IMR-90 (cell line): ENCODE data around the gene KCNH4. TPM values are rescaled to one million over a fixed set of nuclear protein-coding genes. Genes with fewer than 3 reads are reported as not detected.

Source experiments
- ATAC-seq: fragments of 200-7000 bp; cut with Tn5 transposase; 2 replicates; pipeline ENCODE4 v1.9.1; 2020; ENCODE audit warnings: low read depth, mild to moderate bottlenecking, moderate library complexity
- BruUV-seq: library from RNA; stranded (reverse); fragments of 400-500 nt; replicated peaks from 2 replicates; lab custom pipeline; 2021; lab: Mats Ljungman, UMichigan
- CTCF ChIA-PET: fragments of 300-600 bp; formaldehyde crosslinking; extraction: SDS; loops from one replicate; lab custom pipeline; 2021; ENCODE audit warnings: antibody characterized with exemption; lab: Yijun Ruan, JAX
- POLR2A ChIA-PET: fragments of 300-600 bp; sonication (Branson Sonifier 250); formaldehyde crosslinking; loops from one replicate; lab custom pipeline; 2022; ENCODE audit warnings: antibody characterized with exemption; ENCODE audit not compliant: unreplicated experiment; lab: Charles Lee
- DNase-seq: peaks from one replicate; pipeline ENCODE4 v3.0.0; 2013
- H2AFZ ChIP-seq: replicated peaks from 2 replicates; pipeline ENCODE3; 2013; ENCODE audit warnings: low read length, mild to moderate bottlenecking; ENCODE audit not compliant: poor library complexity
- H2AK5ac ChIP-seq: 2 replicates; pipeline ENCODE4 v1.6.1; 2013; ENCODE audit warnings: low read depth, low read length, inconsistent platforms
- H2AK9ac ChIP-seq: replicated peaks from 2 replicates; pipeline ENCODE3; 2013; ENCODE audit warnings: mild to moderate bottlenecking, low read depth, low read length, moderate library complexity; ENCODE audit not compliant: poor library complexity
- H2BK120ac ChIP-seq: 2 replicates; pipeline ENCODE4 v1.6.1; 2013; ENCODE audit warnings: low read depth, low read length, inconsistent platforms
- H2BK15ac ChIP-seq: 3 replicates; pipeline ENCODE4 v1.6.1; 2013; ENCODE audit warnings: low read depth, low read length, inconsistent platforms
- H2BK20ac ChIP-seq: 2 replicates; pipeline ENCODE4 v1.6.1; 2013; ENCODE audit warnings: low read depth, mild to moderate bottlenecking, inconsistent platforms, low read length, moderate library complexity
- H2BK5ac ChIP-seq: 2 replicates; pipeline ENCODE4 v1.6.1; 2013; ENCODE audit warnings: mild to moderate bottlenecking, low read depth, low read length, inconsistent platforms; ENCODE audit not compliant: poor library complexity, severe bottlenecking
- H3K14ac ChIP-seq: replicated peaks from 2 replicates; pipeline ENCODE4 v1.6.1; 2013; ENCODE audit warnings: low read depth, low read length, inconsistent platforms
- H3K18ac ChIP-seq: 2 replicates; pipeline ENCODE4 v1.6.1; 2013; ENCODE audit warnings: low read depth, low read length, control low read depth
- H3K23ac ChIP-seq: 2 replicates; pipeline ENCODE4 v1.6.1; 2013; ENCODE audit warnings: low read depth, low read length, inconsistent platforms
- H3K27ac ChIP-seq: 2 replicates; pipeline ENCODE4 v1.5.1; 2013; ENCODE audit warnings: mild to moderate bottlenecking, control low read depth, low read length; ENCODE audit not compliant: insufficient read depth
- H3K27me3 ChIP-seq: 2 replicates; pipeline ENCODE4 v1.6.1; 2013; ENCODE audit warnings: low read length; ENCODE audit not compliant: control insufficient read depth, insufficient read depth
- H3K36me3 ChIP-seq: 2 replicates; pipeline ENCODE4 v1.6.1; 2013; ENCODE audit warnings: low read length, mixed read lengths; ENCODE audit not compliant: control insufficient read depth, insufficient read depth
- H3K4ac ChIP-seq: 2 replicates; pipeline ENCODE4 v1.6.1; 2013; ENCODE audit warnings: low read depth, low read length, inconsistent platforms
- H3K4me1 ChIP-seq: 2 replicates; pipeline ENCODE4 v1.6.1; 2013; ENCODE audit warnings: low read length, mixed read lengths; ENCODE audit not compliant: control insufficient read depth, insufficient read depth
- H3K4me2 ChIP-seq: 2 replicates; pipeline ENCODE4 v1.6.1; 2013; ENCODE audit warnings: low read depth, mild to moderate bottlenecking, control low read depth, low read length, moderate library complexity
- H3K4me3 ChIP-seq: 2 replicates; pipeline ENCODE4 v1.5.1; 2013; ENCODE audit warnings: low read depth, mild to moderate bottlenecking, control low read depth, low read length, moderate library complexity; ENCODE audit not compliant: insufficient read depth
- H3K56ac ChIP-seq: 2 replicates; pipeline ENCODE4 v1.6.1; 2013; ENCODE audit warnings: low read length, inconsistent platforms; ENCODE audit not compliant: insufficient read depth; ENCODE audit errors: extremely low read depth
- H3K79me1 ChIP-seq, 2 experiments: 2 replicates each; pipeline ENCODE4 v1.6.1; 2013; ENCODE audit warnings: low read length in 2 of 2, inconsistent platforms in 1 of 2, low read depth in 1 of 2
- H3K9ac ChIP-seq: 2 replicates; pipeline ENCODE4 v1.6.1; 2013; ENCODE audit warnings: low read depth, low read length, control low read depth
- H3K9me1 ChIP-seq: 2 replicates; pipeline ENCODE4 v1.6.1; 2013; ENCODE audit warnings: low read length, inconsistent platforms; ENCODE audit not compliant: insufficient read depth
- H3K9me3 ChIP-seq: 2 replicates; pipeline ENCODE4 v1.6.1; 2013; ENCODE audit warnings: low read length; ENCODE audit not compliant: control insufficient read depth, insufficient read depth
- H4K20me1 ChIP-seq: 2 replicates; pipeline ENCODE4 v1.6.1; 2013; ENCODE audit warnings: low read length, inconsistent platforms; ENCODE audit not compliant: insufficient read depth
- H4K5ac ChIP-seq: 2 replicates; pipeline ENCODE4 v1.6.1; 2013; ENCODE audit warnings: mild to moderate bottlenecking, low read depth, low read length, control low read depth
- H4K8ac ChIP-seq, 2 experiments: 2 replicates each; pipeline ENCODE4 v1.6.1; 2013; ENCODE audit warnings: low read depth in 2 of 2, low read length in 2 of 2, control low read depth in 1 of 2, inconsistent platforms in 1 of 2
- H4K91ac ChIP-seq: 2 replicates; pipeline ENCODE4 v1.6.1; 2013; ENCODE audit warnings: low read depth, low read length, inconsistent platforms; ENCODE audit not compliant: insufficient read depth
- BHLHE40 ChIP-seq: fragments of 150-350 bp; IDR thresholded peaks from 2 replicates; pipeline ENCODE4 v1.6.1; 2016; ENCODE audit warnings: mild to moderate bottlenecking, low read depth, low read length
- CEBPB ChIP-seq: IDR thresholded peaks from 2 replicates; pipeline ENCODE4 v1.6.1; 2012; ENCODE audit warnings: low read depth, low read length, improper control_type of control experiment
- CHD1 ChIP-seq: IDR thresholded peaks from 2 replicates; pipeline ENCODE4 v1.6.1; 2012; ENCODE audit warnings: low read depth, low read length, improper control_type of control experiment
- CTCF ChIP-seq: conservative IDR thresholded peaks from 2 replicates; pipeline ENCODE4 v1.5.1; 2012; ENCODE audit warnings: mild to moderate bottlenecking, low read depth, low read length, improper control_type of control experiment
- ELK1 ChIP-seq: fragments of 150-350 bp; IDR thresholded peaks from 2 replicates; pipeline ENCODE4 v1.6.1; 2016; ENCODE audit warnings: low read depth, mild to moderate bottlenecking, low read length, moderate library complexity, borderline replicate concordance
- FOS ChIP-seq: fragments of 150-350 bp; IDR thresholded peaks from 2 replicates; pipeline ENCODE4 v1.6.1; 2016; ENCODE audit warnings: low read depth, low read length
- MAFK ChIP-seq: IDR thresholded peaks from 2 replicates; pipeline ENCODE4 v1.6.1; 2012; ENCODE audit warnings: low read depth, low read length, improper control_type of control experiment
- MAZ ChIP-seq: IDR thresholded peaks from 2 replicates; pipeline ENCODE4 v1.6.1; 2012; ENCODE audit warnings: low read depth, mild to moderate bottlenecking, low read length, improper control_type of control experiment, moderate library complexity, borderline replicate concordance
- MXI1 ChIP-seq: IDR thresholded peaks from 2 replicates; pipeline ENCODE4 v1.6.1; 2012; ENCODE audit warnings: low read depth, mild to moderate bottlenecking, low read length, moderate library complexity, borderline replicate concordance
- NFE2L2 ChIP-seq: fragments of 150-350 bp; IDR thresholded peaks from 2 replicates; pipeline ENCODE4 v1.6.1; 2016; ENCODE audit warnings: low read depth, mild to moderate bottlenecking, low read length
- POLR2A ChIP-seq: IDR thresholded peaks from 2 replicates; pipeline ENCODE4 v1.6.1; 2012; ENCODE audit warnings: mild to moderate bottlenecking, low read depth, low read length
- RCOR1 ChIP-seq: IDR thresholded peaks from 2 replicates; pipeline ENCODE4 v1.6.1; 2012; ENCODE audit warnings: mild to moderate bottlenecking, low read length, improper control_type of control experiment; ENCODE audit not compliant: insufficient replicate concordance
- RFX5 ChIP-seq: IDR thresholded peaks from 2 replicates; pipeline ENCODE4 v1.8.0; 2012; ENCODE audit warnings: low read depth, mild to moderate bottlenecking, low read length, moderate library complexity
- SMC3 ChIP-seq: fragments of 150-350 bp; IDR thresholded peaks from 2 replicates; pipeline ENCODE4 v1.6.1; 2016; ENCODE audit warnings: low read depth, mild to moderate bottlenecking, antibody characterized with exemption, low read length, moderate library complexity
- USF2 ChIP-seq: fragments of 150-350 bp; IDR thresholded peaks from 2 replicates; pipeline ENCODE4 v1.6.1; 2017; ENCODE audit warnings: mild to moderate bottlenecking, antibody characterized with exemption, low read length, low read depth
- WGBS, 2 experiments: methylation state at CpG; one replicate each; pipeline versions ENCODE4 v1.1.5 to v1.1.7; 2013; ENCODE audit warnings: missing lambda C conversion rate in 2 of 2; ENCODE audit not compliant: insufficient read length in 1 of 2; ENCODE audit errors: extremely low coverage in 2 of 2; 5-methylcytosine and 5-hydroxymethylcytosine counted together
- dilution Hi-C: fragments of 300-500 bp; cut with HindIII; formaldehyde crosslinking; loops from one replicate; pipeline ENCODE4 v1.14.3; 2018; ENCODE audit warnings: low sequenced_read_pairs; ENCODE audit not compliant: unreplicated experiment
- in situ Hi-C: fragments of 300-500 bp; cut with MboI; formaldehyde crosslinking; loops from 3 replicates; pipeline ENCODE4 v1.14.3; 2019; ENCODE audit warnings: low sequenced_read_pairs, inconsistent platforms, mixed read lengths
- intact Hi-C: fragments of 100-400 bp; cut with micrococcal nuclease; formaldehyde crosslinking; loops from 2 replicates; pipeline ENCODE4 v1.10.0; 2022
- polyA plus RNA-seq, 3 experiments: library from polyadenylated mRNA; depleted of rRNA; stranded (reverse); fragments of >200 nt; gene quantifications; 2 replicates each; pipeline ENCODE4 v1.2.3, GENCODE V29; 2012; ENCODE audit warnings: low replicate concordance in 1 of 3
- total RNA-seq: library from RNA; depleted of rRNA; stranded (reverse); fragments of >200 nt; gene quantifications from 2 replicates; pipeline ENCODE4 v1.2.3, GENCODE V29; 2012

The KCNH4 gene
- total and polyA plus RNA-seq, 2 of the 4 experiments (the other 2 are of a cell fraction), result 0.03 TPM; not detected in 1

DNA sequence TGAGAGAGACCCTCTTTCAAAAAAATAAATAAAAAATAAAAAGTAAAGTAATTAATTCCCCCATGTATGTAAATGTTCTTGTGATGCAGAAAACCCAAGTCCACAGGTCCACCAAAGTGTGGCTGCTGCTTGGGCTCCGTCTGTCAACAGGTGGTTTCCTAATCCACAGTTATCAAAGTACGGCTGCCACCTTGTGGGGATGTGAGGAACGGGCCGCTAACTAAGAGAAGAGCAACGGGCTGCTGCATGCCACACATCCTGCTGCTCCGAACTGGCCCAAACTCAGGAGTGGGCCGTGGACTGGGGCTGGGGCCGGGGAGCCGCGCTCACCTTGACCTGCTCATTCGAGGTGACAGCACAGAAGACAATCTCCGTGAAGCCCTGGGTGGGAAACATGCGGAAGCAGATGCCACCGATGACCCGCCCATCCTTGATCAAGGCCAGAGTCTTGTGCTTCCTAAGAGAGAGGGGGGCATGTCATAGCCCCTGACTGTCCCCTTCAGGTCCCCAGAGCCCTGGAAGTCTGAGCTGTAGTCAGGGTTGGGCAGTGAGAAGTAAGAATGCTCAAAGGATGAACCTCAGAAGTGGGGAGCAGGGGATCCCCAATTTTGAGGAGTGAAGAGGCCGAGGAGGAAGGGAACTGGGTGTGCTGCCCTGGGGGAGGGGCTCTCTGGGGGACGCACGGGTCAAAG lies 64.1 kb downstream of the KCNH4 start:
- peak; percentile 44 for ATAC-seq
- H4K91ac ChIP-seq, result no peak overlapping the region
- in situ Hi-C loops (no loop called here), dilution Hi-C loops (no loop called here), intact Hi-C loops (loop anchor here (1.0 kb wide), 2 partner anchors 92 to 154 kb away; no protein-coding TSS in a partner anchor)
- H3K4ac ChIP-seq, result no peak overlapping the region
- no peak overlapping the region for H3K18ac ChIP-seq
- no peak overlapping the region for H2BK120ac ChIP-seq
- no peaks in the 10 kb centered on the region for H3K27me3 ChIP-seq
- no peak overlapping the region for H2BK5ac ChIP-seq
- no peak overlapping the region for H3K23ac ChIP-seq
- no peak overlapping the region for H4K8ac ChIP-seq
- ChIA-PET POLR2A (no interaction called here), CTCF (no interaction called here)
- 55% methylated on average over 9 of the region's 18 CpGs; no CpG with 5 or more reads in 1 of the 2 experiments for WGBS, 2 experiments
- peaks cover 23% of the 10 kb centered on the region for H3K36me3 ChIP-seq
- no peak overlapping the region for H3K9ac ChIP-seq
- no peak overlapping the region for H3K14ac ChIP-seq
- peaks cover 11% of the 10 kb centered on the region for H3K4me1 ChIP-seq
- H2BK15ac ChIP-seq, result no peak overlapping the region
- DNase-seq, result peak; percentile 79
- no peak overlapping the region for H3K27ac ChIP-seq
- BruUV-seq, result no TSS peak
- H2AFZ ChIP-seq, result peak overlapping the region; percentile 50
- peak overlapping the region; percentile 4 for H2AK9ac ChIP-seq
- no peak overlapping the region for H4K5ac ChIP-seq
- no peak overlapping the region for H3K4me3 ChIP-seq
- H2AK5ac ChIP-seq, result 0 out of 2 replicates have a peak overlapping the region, but pooled peaks have one; percentile 38
- H3K4me2 ChIP-seq, result no peak overlapping the region
- H3K79me1 ChIP-seq, result peaks cover 10 to 12% of the 10 kb centered on the region in 2 experiments; a peak in 3 of 4 replicates
- H3K9me1 ChIP-seq, result peaks cover 4% of the 10 kb centered on the region; the same call in 1 of the 2 replicates
- H3K9me3 ChIP-seq, result no peaks in the 10 kb centered on the region
- H4K20me1 ChIP-seq, result peaks cover 3% of the 10 kb centered on the region; the same call in 1 of the 2 replicates
- H3K56ac ChIP-seq, result no peak overlapping the region
- no peak overlapping the region for H2BK20ac ChIP-seq
- TF ChIP-seq BHLHE40 (no peak), RFX5 (no peak), ELK1 (no peak), USF2 (no peak), CTCF (peak; percentile 88), POLR2A (no peak), FOS (no peak), CHD1 (no peak), RCOR1 (no peak), MXI1 (0 out of 2 replicates have a peak, but pooled peaks have one; percentile 11), CEBPB (peak; percentile 47; the same call in 1 of the 2 replicates), NFE2L2 (no peak), MAFK (no peak), SMC3 (peak; percentile 83), MAZ (no peak)
